Neural cell (in vitro differentiated cells): ENCODE results near the gene PILRA. TPM values are rescaled to one million over a fixed set of nuclear protein-coding genes. Genes with fewer than 3 reads are reported as not detected.
"Not testable (repeated sequence)": the region's sequence is repeated elsewhere in the genome, so short reads cannot be mapped to it uniquely, and the experiment has no call there.

Experiments used
- H2AFZ ChIP-seq: fragments of 200-600, 300-800 bp; sonication (generic), shearing (Covaris generic); 2 replicates; pipeline ENCODE4 v1.6.0; 2014; ENCODE audit warnings: low read depth, mild to moderate bottlenecking, antibody characterized with exemption, low read length, moderate library complexity
- H3F3A ChIP-seq: fragments of 200-600 bp; shearing (Covaris generic); 2 replicates; pipeline ENCODE4 v1.6.1; 2016; ENCODE audit warnings: mild to moderate bottlenecking, moderate library complexity, mixed read lengths, antibody characterized with exemption, low read length; ENCODE audit not compliant: insufficient read depth, poor library complexity, severe bottlenecking
- H3K27ac ChIP-seq: fragments of 200-600, 300-800 bp; sonication (generic), shearing (Covaris generic); 2 replicates; pipeline ENCODE4 v1.5.1; 2014; ENCODE audit warnings: mild to moderate bottlenecking, low read length, moderate library complexity
- H3K27me3 ChIP-seq: fragments of 300-800, 200-600 bp; sonication (generic), shearing (Covaris generic); 2 replicates; pipeline ENCODE4 v1.6.0; 2014; ENCODE audit warnings: mild to moderate bottlenecking, low read depth, low read length, moderate library complexity; ENCODE audit not compliant: insufficient read depth
- H3K36me3 ChIP-seq: fragments of 300-800, 200-600 bp; sonication (generic), shearing (Covaris generic); 2 replicates; pipeline ENCODE4 v1.5.1; 2014; ENCODE audit warnings: mild to moderate bottlenecking, antibody characterized with exemption, low read length, moderate library complexity; ENCODE audit not compliant: insufficient read depth
- H3K4me2 ChIP-seq: fragments of 300-800, 200-600 bp; sonication (generic), shearing (Covaris generic); 2 replicates; pipeline ENCODE4 v1.6.0; 2014; ENCODE audit warnings: mild to moderate bottlenecking, low read length
- H3K4me3 ChIP-seq: fragments of 300-800, 200-600 bp; sonication (generic), shearing (Covaris generic); 2 replicates; pipeline ENCODE4 v1.5.1; 2014; ENCODE audit warnings: mild to moderate bottlenecking, low read length, moderate library complexity
- H3K79me2 ChIP-seq: fragments of 200-600 bp; shearing (Covaris generic); replicated peaks from 2 replicates; pipeline ENCODE4 v1.6.0; 2014; ENCODE audit warnings: mild to moderate bottlenecking, low read length, moderate library complexity; ENCODE audit not compliant: insufficient read depth
- H3K9ac ChIP-seq: fragments of 300-800, 200-600 bp; sonication (generic), shearing (Covaris generic); 2 replicates; pipeline ENCODE4 v1.6.1; 2016; ENCODE audit warnings: mild to moderate bottlenecking, low read length, mixed read lengths
- H3K9me2 ChIP-seq: fragments of 200-600 bp; shearing (Covaris generic); 2 replicates; pipeline ENCODE4 v1.6.1; 2016; ENCODE audit warnings: mild to moderate bottlenecking, low read length, mixed read lengths; ENCODE audit not compliant: insufficient read depth
- H3K9me3 ChIP-seq: fragments of 200-600, 300-800 bp; sonication (generic), shearing (Covaris generic); 2 replicates; pipeline ENCODE4 v1.6.1; 2016; ENCODE audit warnings: mild to moderate bottlenecking, mixed run types, low read length, moderate library complexity, mixed read lengths
- H4K20me1 ChIP-seq: fragments of 200-600 bp; shearing (Covaris generic); 2 replicates; pipeline ENCODE4 v1.6.1; 2016; ENCODE audit warnings: mild to moderate bottlenecking, mixed run types; ENCODE audit not compliant: insufficient read depth
- CTCF ChIP-seq: fragments of 450-650 bp; IDR thresholded peaks from 2 replicates; pipeline ENCODE4 v1.5.1; 2014; ENCODE audit warnings: antibody characterized with exemption, mild to moderate bottlenecking, moderate library complexity; ENCODE audit not compliant: poor library complexity, severe bottlenecking
- EP300 ChIP-seq: fragments of 450-650 bp; conservative IDR thresholded peaks from 2 replicates; pipeline ENCODE4 v1.6.1; 2014; ENCODE audit warnings: antibody characterized with exemption, mild to moderate bottlenecking, moderate library complexity; ENCODE audit not compliant: poor library complexity, severe bottlenecking
- EZH2 ChIP-seq: fragments of 200-600, 300-800 bp; shearing (Covaris generic), sonication (generic); IDR thresholded peaks from 2 replicates; pipeline ENCODE4 v1.6.1; 2014; ENCODE audit warnings: antibody characterized with exemption, low read length, borderline replicate concordance, mild to moderate bottlenecking; ENCODE audit not compliant: insufficient read depth, poor library complexity, severe bottlenecking
- MXI1 ChIP-seq: fragments of 450-650 bp; conservative IDR thresholded peaks from 2 replicates; pipeline ENCODE4 v1.6.1; 2014; ENCODE audit warnings: antibody characterized with exemption, mild to moderate bottlenecking; ENCODE audit not compliant: poor library complexity, severe bottlenecking
- POLR2AphosphoS5 ChIP-seq: IDR thresholded peaks from 2 replicates; pipeline ENCODE4 v1.6.1; 2012
- RAD21 ChIP-seq: fragments of 450-650 bp; conservative IDR thresholded peaks from 2 replicates; pipeline ENCODE4 v1.6.1; 2014; ENCODE audit warnings: antibody characterized with exemption, mild to moderate bottlenecking, moderate library complexity
- REST ChIP-seq: IDR thresholded peaks from 2 replicates; pipeline ENCODE4 v1.6.1; 2012; ENCODE audit warnings: borderline replicate concordance
- SMC3 ChIP-seq: fragments of 450-650 bp; conservative IDR thresholded peaks from 2 replicates; pipeline ENCODE4 v1.6.1; 2014; ENCODE audit warnings: antibody characterized with exemption, mild to moderate bottlenecking, moderate library complexity; ENCODE audit not compliant: poor library complexity
- TAF1 ChIP-seq: IDR thresholded peaks from 2 replicates; pipeline ENCODE4 v1.6.1; 2012; ENCODE audit warnings: low read depth
- polyA plus RNA-seq: library from polyadenylated mRNA; depleted of rRNA; stranded (reverse); fragments of >200 nt; gene quantifications from 2 replicates; pipeline ENCODE4 v1.2.3, GENCODE V29; 2014

Gene PILRA
- polyA plus RNA-seq, 1 donor from 2014 or later: 23.7 TPM

GRCh38 chr7:100345288-100345672, 28.0 kb upstream of the PILRA start:
- H3K79me2 ChIP-seq, H2AFZ ChIP-seq, H3K27me3 ChIP-seq, H3K9ac ChIP-seq, H3K36me3 ChIP-seq, H4K20me1 ChIP-seq, H3K4me2 ChIP-seq, H3K9me3 ChIP-seq, H3F3A ChIP-seq, H3K27ac ChIP-seq, H3K9me2 ChIP-seq, H3K4me3 ChIP-seq: not testable (repeated sequence)
- TF ChIP-seq CTCF: peak; percentile 26

- Histone ChIP-seq H3K36me3 (no peaks in the 10 kb centered on the region), H3K27me3 (no peaks in the 10 kb centered on the region), H4K20me1 (no peaks in the 10 kb centered on the region), H3K27ac (no peak overlapping the region), H2AFZ (no peak overlapping the region), H3F3A (no peaks in the 10 kb centered on the region), H3K4me2 (no peak overlapping the region), H3K9me3 (no peaks in the 10 kb centered on the region), H3K9me2 (no peaks in the 10 kb centered on the region), H3K79me2 (no peaks in the 10 kb centered on the region), H3K9ac (no peak overlapping the region), H3K4me3 (no peak overlapping the region)
- TF ChIP-seq MXI1: no peak
- TF ChIP-seq EZH2: no peak
- no peak for TF ChIP-seq SMC3
- TF ChIP-seq EP300: no peak
- no peak for TF ChIP-seq RAD21
- TF ChIP-seq CTCF: no peak
- no peak for TF ChIP-seq TAF1
- TF ChIP-seq REST: no peak
- no peak for TF ChIP-seq POLR2AphosphoS5
Observed at GRCh38 chr7:100346921-100347320, 26.4 kb upstream of the PILRA start.
